ENCODE data around the gene DOK4.

GRCh38 chr16:57445510-57445909, 40.8 kb downstream of the DOK4 start:
- TF ChIP-seq POLR2A (IDR thresholded peaks at IDR 0.05) (no peak), CTCF (IDR thresholded peaks at IDR 0.05 in 4 of 5, conservative IDR thresholded peaks at IDR 0.05 in 1 of 5) (no peak)
